OCI-LY3 (cell line): Measurements from ENCODE around the gene PSMB9.

Source experiments
- CTCF ChIP-seq: fragments of 200-600, 300-600 bp; sonication (generic); IDR thresholded peaks from 2 replicates; pipeline ENCODE4 v1.5.1; 2014; ENCODE audit warnings: antibody characterized with exemption, low read length, low read depth
- EZH2phosphoT487 ChIP-seq: fragments of 200-600 bp; shearing (Covaris generic); IDR thresholded peaks from 2 replicates; pipeline ENCODE4 v1.6.1; 2018; ENCODE audit warnings: antibody characterized with exemption, mixed run types, low read depth

GRCh38 chr6:32876603-32877002 is 22.6 kb downstream of the PSMB9 start:
- TF ChIP-seq CTCF, result no peak
- TF ChIP-seq EZH2phosphoT487, result no peak
